Vagina (tissue), 2 donors: ENCODE data around the gene TSPAN4. TPM values are rescaled to one million over a fixed set of nuclear protein-coding genes. Genes with fewer than 3 reads are reported as not detected.

Experiments
- DNase-seq, 2 donors: peaks; one replicate each; pipeline ENCODE4 v3.0.0-alpha.2; 2017; ENCODE audit errors: extremely low spot score in 2 of 2
- H3K27ac ChIP-seq: fragments of 200-600 bp; sonication (generic); one replicate; pipeline ENCODE4 v1.5.1; 2019
- H3K27me3 ChIP-seq: fragments of 200-600 bp; sonication (generic); one replicate; pipeline ENCODE4 v1.5.1; 2019
- H3K36me3 ChIP-seq, 2 donors: fragments of 200-600 bp; sonication (generic); one replicate each; pipeline ENCODE4 v1.5.1; 2017 to 2019
- H3K4me1 ChIP-seq: fragments of 200-600 bp; sonication (generic); one replicate; pipeline ENCODE4 v1.5.1; 2019
- H3K4me3 ChIP-seq, 2 donors: fragments of 200-600 bp; sonication (generic); 1 replicate in 1 of 2; 2 replicates in 1 of 2; pipeline ENCODE4 v1.5.1; 2016 to 2019
- H3K9me3 ChIP-seq: fragments of 200-600 bp; sonication (generic); one replicate; pipeline ENCODE4 v1.5.1; 2019
- POLR2A ChIP-seq, 2 donors: fragments of 450-650 bp; IDR thresholded peaks; one replicate each; pipeline ENCODE4 v1.6.1; 2017; ENCODE audit warnings: antibody characterized with exemption in 2 of 2, mild to moderate bottlenecking in 2 of 2, moderate library complexity in 2 of 2
- POLR2AphosphoS5 ChIP-seq, 2 donors: sonication (generic); formaldehyde crosslinking; IDR thresholded peaks; one replicate each; pipeline ENCODE4 v1.9.0; 2017; ENCODE audit warnings: antibody characterized with exemption in 2 of 2, mild to moderate bottlenecking in 2 of 2, low read depth in 1 of 2; ENCODE audit not compliant: insufficient read depth in 1 of 2
- intact Hi-C: fragments of 100-400 bp; cut with DNase I; formaldehyde crosslinking; loops from one replicate; pipeline ENCODE4 v1.15.1; 2023
- total RNA-seq: library from RNA; depleted of rRNA; stranded (reverse); fragments of >200 nt; gene quantifications from one replicate; pipeline ENCODE4 v1.2.3, GENCODE V29; 2016
- TF ChIP-seq, protein P1 (sequence below), 3 experiments: fragments of 450-650 bp in 2 of 3; fragments of 200-600 bp in 1 of 3; sonication (generic) in 1 of 3; IDR thresholded peaks; one replicate each; pipeline ENCODE4 v1.5.1; 2017 to 2019; ENCODE audit warnings: antibody characterized with exemption in 3 of 3, mild to moderate bottlenecking in 2 of 3, moderate library complexity in 2 of 3

TSPAN4 gene
- total RNA-seq, 1 donor from 2014 or later: 99.0 TPM

- no peak for TF ChIP-seq POLR2AphosphoS5 (IDR thresholded peaks at IDR 0.05; ENCODE audit: insufficient read depth in 1 of 2, low read depth in 1 of 2)
- TF ChIP-seq POLR2A (IDR thresholded peaks at IDR 0.05): no peak
- TF ChIP-seq, protein P1, sequence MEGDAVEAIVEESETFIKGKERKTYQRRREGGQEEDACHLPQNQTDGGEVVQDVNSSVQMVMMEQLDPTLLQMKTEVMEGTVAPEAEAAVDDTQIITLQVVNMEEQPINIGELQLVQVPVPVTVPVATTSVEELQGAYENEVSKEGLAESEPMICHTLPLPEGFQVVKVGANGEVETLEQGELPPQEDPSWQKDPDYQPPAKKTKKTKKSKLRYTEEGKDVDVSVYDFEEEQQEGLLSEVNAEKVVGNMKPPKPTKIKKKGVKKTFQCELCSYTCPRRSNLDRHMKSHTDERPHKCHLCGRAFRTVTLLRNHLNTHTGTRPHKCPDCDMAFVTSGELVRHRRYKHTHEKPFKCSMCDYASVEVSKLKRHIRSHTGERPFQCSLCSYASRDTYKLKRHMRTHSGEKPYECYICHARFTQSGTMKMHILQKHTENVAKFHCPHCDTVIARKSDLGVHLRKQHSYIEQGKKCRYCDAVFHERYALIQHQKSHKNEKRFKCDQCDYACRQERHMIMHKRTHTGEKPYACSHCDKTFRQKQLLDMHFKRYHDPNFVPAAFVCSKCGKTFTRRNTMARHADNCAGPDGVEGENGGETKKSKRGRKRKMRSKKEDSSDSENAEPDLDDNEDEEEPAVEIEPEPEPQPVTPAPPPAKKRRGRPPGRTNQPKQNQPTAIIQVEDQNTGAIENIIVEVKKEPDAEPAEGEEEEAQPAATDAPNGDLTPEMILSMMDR (IDR thresholded peaks at IDR 0.05): no peak
Measured at GRCh38 chr11:875769-876301, 33.2 kb downstream of the TSPAN4 start.

GRCh38 chr11:876545-876944 is 33.9 kb downstream of the TSPAN4 start:
- no peaks in the 10 kb centered on the region for H3K36me3 ChIP-seq
- H3K4me1 ChIP-seq: no peaks in the 10 kb centered on the region
- intact Hi-C loops: no loop called here
- DNase-seq: no peak
- H3K27ac ChIP-seq: no peak overlapping the region
- H3K27me3 ChIP-seq: no peaks in the 10 kb centered on the region
- no peaks in the 10 kb centered on the region for H3K9me3 ChIP-seq
- no peak overlapping the region for H3K4me3 ChIP-seq
- TF ChIP-seq, protein P1 (IDR thresholded peaks at IDR 0.05): no peak
- TF ChIP-seq POLR2AphosphoS5 (IDR thresholded peaks at IDR 0.05; ENCODE audit: insufficient read depth in 1 of 2, low read depth in 1 of 2): no peak
- TF ChIP-seq POLR2A (IDR thresholded peaks at IDR 0.05): no peak

More at GRCh38 chr11:875769-876301, 33.2 kb downstream of the TSPAN4 start:
- DNase-seq: no peak
- intact Hi-C loops: no loop called here
- Histone ChIP-seq H3K4me1 (no peaks in the 10 kb centered on the region), H3K27ac (no peak overlapping the region), H3K4me3 (no peak overlapping the region), H3K36me3 (no peaks in the 10 kb centered on the region), H3K27me3 (no peaks in the 10 kb centered on the region), H3K9me3 (no peaks in the 10 kb centered on the region)

DNA sequence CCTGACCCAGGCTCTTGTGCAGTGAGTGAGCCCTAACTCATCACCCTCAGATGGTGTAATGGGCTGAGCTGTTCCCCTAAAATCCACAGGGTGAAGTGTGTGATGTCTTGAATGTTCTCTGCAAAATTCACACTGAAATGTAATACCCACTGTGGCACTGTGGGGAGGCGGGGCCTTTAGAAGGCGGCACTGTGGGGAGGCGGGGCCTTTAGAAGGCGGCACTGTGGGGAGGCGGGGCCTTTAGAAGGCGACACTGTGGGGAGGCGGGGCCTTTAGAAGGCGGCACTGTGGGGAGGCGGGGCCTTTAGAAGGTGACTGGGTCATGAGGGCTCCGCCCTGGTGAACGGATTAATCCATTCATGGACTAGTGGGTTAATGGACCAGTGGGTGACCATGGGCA is 34.9 kb downstream of the TSPAN4 start:
- no peaks in the 10 kb centered on the region for H3K4me1 ChIP-seq
- DNase-seq: no peak
- TF ChIP-seq, protein P1 (IDR thresholded peaks at IDR 0.05): no peak
- TF ChIP-seq POLR2AphosphoS5 (IDR thresholded peaks at IDR 0.05; ENCODE audit: insufficient read depth in 1 of 2, low read depth in 1 of 2) (no peak), POLR2A (IDR thresholded peaks at IDR 0.05) (no peak)
- H3K27ac ChIP-seq: no peak overlapping the region
- no peak overlapping the region for H3K4me3 ChIP-seq
- no peaks in the 10 kb centered on the region for H3K9me3 ChIP-seq
- no peaks in the 10 kb centered on the region for H3K27me3 ChIP-seq
- no peaks in the 10 kb centered on the region for H3K36me3 ChIP-seq
- intact Hi-C loops: no loop called here

DNA sequence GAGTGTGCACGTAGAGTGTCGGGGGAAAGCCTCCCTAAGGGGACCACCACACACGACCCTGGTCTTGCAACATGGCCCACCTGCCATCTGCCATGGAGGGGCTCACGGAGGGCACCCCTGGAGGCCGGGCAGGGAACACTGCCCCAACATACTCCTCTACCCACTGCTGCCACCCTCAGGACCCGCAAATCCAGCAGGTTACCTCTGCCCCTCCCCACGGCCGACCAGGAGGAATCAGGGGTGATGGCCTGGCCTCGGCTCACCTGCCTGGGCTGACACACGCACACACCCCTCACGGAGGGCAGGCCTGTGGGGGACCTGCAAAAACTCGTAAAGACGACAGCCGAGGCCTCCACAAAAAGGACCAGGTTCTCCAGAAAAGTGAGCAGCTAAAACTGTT is 37.8 kb downstream of the TSPAN4 start:
- TF ChIP-seq, protein P1 (IDR thresholded peaks at IDR 0.05): no peak
- TF ChIP-seq POLR2AphosphoS5 (IDR thresholded peaks at IDR 0.05; ENCODE audit: insufficient read depth in 1 of 2, low read depth in 1 of 2) (no peak), POLR2A (IDR thresholded peaks at IDR 0.05) (no peak)
- H3K4me1 ChIP-seq: no peaks in the 10 kb centered on the region
- H3K9me3 ChIP-seq: no peaks in the 10 kb centered on the region
- no peak for DNase-seq
- no peaks in the 10 kb centered on the region for H3K27me3 ChIP-seq
- intact Hi-C loops: no loop called here
- no peak overlapping the region for H3K4me3 ChIP-seq
- H3K27ac ChIP-seq: no peak overlapping the region
- H3K36me3 ChIP-seq: no peaks in the 10 kb centered on the region

GRCh38 chr11:882596-882995 is 39.9 kb downstream of the TSPAN4 start:
- intact Hi-C loops: no loop called here
- no peak overlapping the region for H3K27ac ChIP-seq
- H3K4me1 ChIP-seq: no peaks in the 10 kb centered on the region
- H3K27me3 ChIP-seq: no peaks in the 10 kb centered on the region
- no peak for DNase-seq
- no peaks in the 10 kb centered on the region for H3K36me3 ChIP-seq
- TF ChIP-seq, protein P1 (IDR thresholded peaks at IDR 0.05): no peak
- TF ChIP-seq POLR2A (IDR thresholded peaks at IDR 0.05) (no peak), POLR2AphosphoS5 (IDR thresholded peaks at IDR 0.05; ENCODE audit: insufficient read depth in 1 of 2, low read depth in 1 of 2) (no peak)
- no peaks in the 10 kb centered on the region for H3K9me3 ChIP-seq
- H3K4me3 ChIP-seq: no peak overlapping the region
